Subcutaneous abdominal adipose tissue (tissue), 5 donors: ENCODE data around the gene LRRC2.
"Not testable (repeated sequence)": the region's sequence is repeated elsewhere in the genome, so short reads cannot be mapped to it uniquely, and the experiment has no call there.

Experiments
- H3K27ac ChIP-seq: one replicate; pipeline ENCODE4 v1.7.0; 2013; ENCODE audit warnings: low read depth, mild to moderate bottlenecking, inconsistent platforms, low read length, moderate library complexity
- H3K27me3 ChIP-seq, 5 donors: one replicate each; pipeline ENCODE4 v1.7.0; 2013; ENCODE audit warnings: low read length in 5 of 5, inconsistent platforms in 1 of 5; ENCODE audit not compliant: control insufficient read depth in 5 of 5, insufficient read depth in 4 of 5
- H3K36me3 ChIP-seq, 5 donors: one replicate each; pipeline ENCODE4 v1.7.0; 2013; ENCODE audit warnings: low read length in 5 of 5; ENCODE audit not compliant: control insufficient read depth in 5 of 5, insufficient read depth in 5 of 5
- H3K4me1 ChIP-seq, 5 donors: one replicate each; pipeline ENCODE4 v1.7.0; 2013; ENCODE audit warnings: low read length in 5 of 5, mild to moderate bottlenecking in 3 of 5, moderate library complexity in 1 of 5; ENCODE audit not compliant: control insufficient read depth in 5 of 5, insufficient read depth in 5 of 5
- H3K4me3 ChIP-seq, 5 donors: one replicate each; pipeline ENCODE4 v1.7.0; 2013; ENCODE audit warnings: low read length in 5 of 5, low read depth in 1 of 5
- H3K9ac ChIP-seq, 5 donors: one replicate each; pipeline ENCODE4 v1.7.0; 2013; ENCODE audit warnings: low read length in 5 of 5, mild to moderate bottlenecking in 4 of 5, moderate library complexity in 3 of 5
- H3K9me3 ChIP-seq, 5 donors: one replicate each; pipeline ENCODE4 v1.7.0; 2013; ENCODE audit warnings: low read length in 5 of 5; ENCODE audit not compliant: control insufficient read depth in 5 of 5
- donor health status: healthy.
- donor health status: healthy.
- donor health status: healthy.
- donor health status: healthy.
- donor health status: healthy.

The LRRC2 gene

GRCh38 chr3:46584598-46585467, 18.7 kb upstream of the LRRC2 start:
- Histone ChIP-seq H3K9me3 (no peaks in the 10 kb centered on the region), H3K36me3 (no peaks in the 10 kb centered on the region), H3K4me3 (no peak overlapping the region), H3K9ac (no peak overlapping the region), H3K27ac (no peak overlapping the region), H3K4me1 (no peaks in the 10 kb centered on the region), H3K27me3 (no peaks in the 10 kb centered on the region)

- peaks cover 0 to 6% (median 5%) of the 10 kb centered on the region in 5 donors for H3K27me3 ChIP-seq
- no peak overlapping the region for H3K9ac ChIP-seq
- peaks cover 0 to 10% (median 4%) of the 10 kb centered on the region in 5 donors for H3K4me1 ChIP-seq
- H3K9me3 ChIP-seq = no peaks in the 10 kb centered on the region
- no peak overlapping the region for H3K4me3 ChIP-seq
- no peak overlapping the region for H3K27ac ChIP-seq
- no peaks in the 10 kb centered on the region for H3K36me3 ChIP-seq
Observed at GRCh38 chr3:46580675-46581074, 14.6 kb upstream of the LRRC2 start.

DNA sequence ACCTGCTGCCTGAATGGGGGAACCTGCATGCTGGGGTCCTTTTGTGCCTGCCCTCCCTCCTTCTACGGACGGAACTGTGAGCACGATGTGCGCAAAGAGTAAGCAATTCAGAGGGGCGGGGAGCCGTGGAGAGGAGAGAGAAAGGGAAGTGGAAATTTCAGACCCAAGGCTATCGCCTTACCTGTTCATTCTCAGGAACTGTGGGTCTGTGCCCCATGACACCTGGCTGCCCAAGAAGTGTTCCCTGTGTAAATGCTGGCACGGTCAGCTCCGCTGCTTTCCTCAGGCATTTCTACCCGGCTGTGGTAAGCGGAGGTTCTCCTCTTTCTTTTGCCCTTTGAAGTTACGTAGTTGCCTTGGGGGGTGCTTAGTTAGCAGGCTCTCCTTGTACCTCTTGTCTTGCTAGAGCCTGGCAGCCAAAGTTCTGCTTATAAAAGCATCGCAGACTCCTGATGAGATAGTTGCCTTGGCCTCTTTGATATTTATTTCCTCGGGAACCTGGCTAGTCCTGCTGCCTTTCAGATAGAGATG, 13.7 kb upstream of the LRRC2 start:
- Histone ChIP-seq H3K9me3 (no peaks in the 10 kb centered on the region), H3K4me1 (peaks cover 0 to 10% (median 4%) of the 10 kb centered on the region in 5 donors), H3K9ac (no peak overlapping the region), H3K27ac (no peak overlapping the region), H3K36me3 (no peaks in the 10 kb centered on the region), H3K27me3 (peaks cover 0 to 8% (median 5%) of the 10 kb centered on the region in 5 donors), H3K4me3 (no peak overlapping the region)

GRCh38 chr3:46578973-46579755, 13.1 kb upstream of the LRRC2 start:
- Histone ChIP-seq H3K9ac (peak overlapping the region in 1 of 5 donors; percentile 20), H3K36me3 (no peaks in the 10 kb centered on the region), H3K27ac (no peak overlapping the region), H3K9me3 (no peaks in the 10 kb centered on the region), H3K27me3 (peaks cover 0 to 8% (median 5%) of the 10 kb centered on the region in 5 donors), H3K4me1 (peaks cover 0 to 10% (median 4%) of the 10 kb centered on the region in 5 donors), H3K4me3 (no peak overlapping the region)

GRCh38 chr3:46577580-46578249, 11.6 kb upstream of the LRRC2 start:
- not testable (repeated sequence) for H3K9ac ChIP-seq, H3K27ac ChIP-seq, H3K27me3 ChIP-seq, H3K9me3 ChIP-seq, H3K36me3 ChIP-seq, H3K4me1 ChIP-seq, H3K4me3 ChIP-seq

- no peak overlapping the region for H3K27ac ChIP-seq
- H3K4me1 ChIP-seq = peaks cover 0 to 10% (median 4%) of the 10 kb centered on the region in 5 donors
- H3K36me3 ChIP-seq = no peaks in the 10 kb centered on the region
- H3K9me3 ChIP-seq = no peaks in the 10 kb centered on the region
- no peak overlapping the region for H3K4me3 ChIP-seq
- H3K9ac ChIP-seq = no peak overlapping the region
- peaks cover 0 to 8% (median 5%) of the 10 kb centered on the region in 5 donors for H3K27me3 ChIP-seq
Observed at GRCh38 chr3:46576879-46577278, 10.8 kb upstream of the LRRC2 start.

GRCh38 chr3:46576386-46576785, 10.3 kb upstream of the LRRC2 start:
- Histone ChIP-seq H3K36me3 (no peaks in the 10 kb centered on the region), H3K4me3 (no peak overlapping the region), H3K27ac (no peak overlapping the region), H3K9me3 (no peaks in the 10 kb centered on the region), H3K27me3 (peaks cover 0 to 8% (median 5%) of the 10 kb centered on the region in 5 donors), H3K4me1 (peaks cover 0 to 10% (median 4%) of the 10 kb centered on the region in 5 donors), H3K9ac (no peak overlapping the region)

- peaks cover 0 to 10% (median 4%) of the 10 kb centered on the region in 5 donors for H3K4me1 ChIP-seq
- peaks cover 0 to 8% (median 5%) of the 10 kb centered on the region in 5 donors for H3K27me3 ChIP-seq
- H3K9ac ChIP-seq = no peak overlapping the region
- no peak overlapping the region for H3K4me3 ChIP-seq
- no peaks in the 10 kb centered on the region for H3K9me3 ChIP-seq
- H3K27ac ChIP-seq = no peak overlapping the region
- no peaks in the 10 kb centered on the region for H3K36me3 ChIP-seq
Observed at GRCh38 chr3:46575577-46576222, 9.6 kb upstream of the LRRC2 start.

DNA sequence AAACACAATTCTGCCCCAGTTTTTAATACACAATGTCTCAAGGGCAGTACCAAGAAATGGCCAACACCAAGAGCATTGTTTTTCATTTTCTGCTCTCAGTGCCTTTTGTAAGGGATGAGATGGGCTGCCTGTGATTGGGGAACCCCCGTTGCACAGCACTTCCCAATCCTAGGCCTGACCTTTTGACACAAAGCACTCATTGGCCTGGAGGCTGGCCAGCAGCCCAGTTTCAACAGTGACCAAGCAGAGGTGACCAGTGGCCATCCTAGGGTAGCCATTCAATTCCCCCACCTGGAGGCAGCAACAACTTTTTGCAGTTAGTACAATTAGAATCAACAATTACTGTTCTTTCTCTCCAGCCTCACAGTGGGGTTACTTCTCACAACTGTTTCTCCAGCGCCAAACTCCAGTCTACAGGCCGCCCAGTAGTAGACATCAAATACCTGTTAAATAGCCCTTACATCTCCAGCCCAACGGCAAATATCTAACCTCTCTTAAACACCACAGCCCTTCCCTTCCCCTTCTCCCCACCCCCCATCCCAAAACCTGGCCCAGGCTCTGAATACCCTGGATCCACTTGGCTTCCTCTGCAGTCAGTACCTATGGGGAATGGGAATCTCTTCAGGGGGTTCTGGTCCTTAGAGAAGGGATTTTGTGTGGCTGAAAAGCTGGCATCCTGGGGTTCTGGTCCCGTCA, 8.9 kb upstream of the LRRC2 start:
- Histone ChIP-seq H3K36me3 (no peaks in the 10 kb centered on the region), H3K27me3 (peaks cover 0 to 8% (median 5%) of the 10 kb centered on the region in 5 donors), H3K27ac (no peak overlapping the region), H3K4me3 (no peak overlapping the region), H3K9ac (no peak overlapping the region), H3K4me1 (peaks cover 0 to 10% (median 4%) of the 10 kb centered on the region in 5 donors), H3K9me3 (no peaks in the 10 kb centered on the region)
